Measurements from ENCODE around the gene NEUROG3.

GRCh38 chr10:69574571-69574978 lies 1.4 kb upstream of the NEUROG3 start:
- TF ChIP-seq, protein P1, sequence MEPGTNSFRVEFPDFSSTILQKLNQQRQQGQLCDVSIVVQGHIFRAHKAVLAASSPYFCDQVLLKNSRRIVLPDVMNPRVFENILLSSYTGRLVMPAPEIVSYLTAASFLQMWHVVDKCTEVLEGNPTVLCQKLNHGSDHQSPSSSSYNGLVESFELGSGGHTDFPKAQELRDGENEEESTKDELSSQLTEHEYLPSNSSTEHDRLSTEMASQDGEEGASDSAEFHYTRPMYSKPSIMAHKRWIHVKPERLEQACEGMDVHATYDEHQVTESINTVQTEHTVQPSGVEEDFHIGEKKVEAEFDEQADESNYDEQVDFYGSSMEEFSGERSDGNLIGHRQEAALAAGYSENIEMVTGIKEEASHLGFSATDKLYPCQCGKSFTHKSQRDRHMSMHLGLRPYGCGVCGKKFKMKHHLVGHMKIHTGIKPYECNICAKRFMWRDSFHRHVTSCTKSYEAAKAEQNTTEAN (CRISPR knock-in tag; IDR thresholded peaks at IDR 0.05) = no peak
- no peak for TF ChIP-seq NR2C2 (CRISPR knock-in tag; IDR thresholded peaks at IDR 0.05)
- TF ChIP-seq, protein P2, sequence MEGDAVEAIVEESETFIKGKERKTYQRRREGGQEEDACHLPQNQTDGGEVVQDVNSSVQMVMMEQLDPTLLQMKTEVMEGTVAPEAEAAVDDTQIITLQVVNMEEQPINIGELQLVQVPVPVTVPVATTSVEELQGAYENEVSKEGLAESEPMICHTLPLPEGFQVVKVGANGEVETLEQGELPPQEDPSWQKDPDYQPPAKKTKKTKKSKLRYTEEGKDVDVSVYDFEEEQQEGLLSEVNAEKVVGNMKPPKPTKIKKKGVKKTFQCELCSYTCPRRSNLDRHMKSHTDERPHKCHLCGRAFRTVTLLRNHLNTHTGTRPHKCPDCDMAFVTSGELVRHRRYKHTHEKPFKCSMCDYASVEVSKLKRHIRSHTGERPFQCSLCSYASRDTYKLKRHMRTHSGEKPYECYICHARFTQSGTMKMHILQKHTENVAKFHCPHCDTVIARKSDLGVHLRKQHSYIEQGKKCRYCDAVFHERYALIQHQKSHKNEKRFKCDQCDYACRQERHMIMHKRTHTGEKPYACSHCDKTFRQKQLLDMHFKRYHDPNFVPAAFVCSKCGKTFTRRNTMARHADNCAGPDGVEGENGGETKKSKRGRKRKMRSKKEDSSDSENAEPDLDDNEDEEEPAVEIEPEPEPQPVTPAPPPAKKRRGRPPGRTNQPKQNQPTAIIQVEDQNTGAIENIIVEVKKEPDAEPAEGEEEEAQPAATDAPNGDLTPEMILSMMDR (IDR thresholded peaks at IDR 0.05) = no peak
- TF ChIP-seq NFYB (CRISPR knock-in tag; conservative IDR thresholded peaks at IDR 0.05; ENCODE audit: low read depth) = no peak
- no peak for TF ChIP-seq ELF4 (CRISPR knock-in tag; IDR thresholded peaks at IDR 0.05; ENCODE audit: low read depth)
- TF ChIP-seq GTF2I (CRISPR knock-in tag; conservative IDR thresholded peaks at IDR 0.05) = no peak
- no peak for TF ChIP-seq STAT6 (CRISPR knock-in tag; conservative IDR thresholded peaks at IDR 0.05; ENCODE audit: low read depth)
- TF ChIP-seq ATF3 (CRISPR knock-in tag; conservative IDR thresholded peaks at IDR 0.05) = no peak
- TF ChIP-seq ESRRA (CRISPR knock-in tag; IDR thresholded peaks at IDR 0.05; ENCODE audit: borderline replicate concordance) = no peak
- TF ChIP-seq NR1H2 (CRISPR knock-in tag; IDR thresholded peaks at IDR 0.05) = no peak
- no peak for TF ChIP-seq JUN (CRISPR knock-in tag; IDR thresholded peaks at IDR 0.05)
- TF ChIP-seq FOXJ3 (CRISPR knock-in tag; IDR thresholded peaks at IDR 0.05; ENCODE audit: borderline replicate concordance) = no peak
